Peyer's patch (tissue), 4 donors: ENCODE results near the gene NAXE.

Experiments
- CTCF ChIP-seq, 6 experiments: fragments of 450-650 bp in 4 of 6; fragments of 200-600 bp in 2 of 6; sonication (generic) in 1 of 6; IDR thresholded peaks; one replicate each; pipeline ENCODE4 v1.5.1; 2017 to 2019; ENCODE audit warnings: antibody characterized with exemption in 6 of 6, mild to moderate bottlenecking in 3 of 6, moderate library complexity in 1 of 6
- POLR2A ChIP-seq, 2 donors: fragments of 450-650 bp; IDR thresholded peaks; one replicate each; pipeline ENCODE4 v1.5.1; 2017; ENCODE audit warnings: antibody characterized with exemption in 2 of 2, mild to moderate bottlenecking in 2 of 2, moderate library complexity in 2 of 2

- TF ChIP-seq CTCF (IDR thresholded peaks at IDR 0.05) (no peak), POLR2A (IDR thresholded peaks at IDR 0.05) (no peak)
Measured at GRCh38 chr1:156639601-156640101, 48.1 kb downstream of the NAXE start.
